ENCODE results near the gene CACNA1G. TPM values are rescaled to one million over a fixed set of nuclear protein-coding genes. Genes with fewer than 3 reads are reported as not detected.

The CACNA1G gene
- total RNA-seq, 2 donors from 2014 or later = 0.07 to 0.19 TPM

GRCh38 chr17:50596191-50597037 lies 35.9 kb downstream of the CACNA1G start:
- DNase-seq = peak; percentile 50
- intact Hi-C loops (cut with DNase I) = no loop called here
- no peaks in the 10 kb centered on the region for H3K27me3 ChIP-seq
- no peaks in the 10 kb centered on the region for H3K4me1 ChIP-seq
- H3K27ac ChIP-seq = no peak overlapping the region
- H3K36me3 ChIP-seq = no peaks in the 10 kb centered on the region
- no peak overlapping the region for H3K9ac ChIP-seq (ENCODE audit: low read depth in 2 of 2, low read length in 2 of 2)
- H3K4me3 ChIP-seq = no peak overlapping the region
- H3K9me3 ChIP-seq = no peaks in the 10 kb centered on the region
- TF ChIP-seq, protein P1, sequence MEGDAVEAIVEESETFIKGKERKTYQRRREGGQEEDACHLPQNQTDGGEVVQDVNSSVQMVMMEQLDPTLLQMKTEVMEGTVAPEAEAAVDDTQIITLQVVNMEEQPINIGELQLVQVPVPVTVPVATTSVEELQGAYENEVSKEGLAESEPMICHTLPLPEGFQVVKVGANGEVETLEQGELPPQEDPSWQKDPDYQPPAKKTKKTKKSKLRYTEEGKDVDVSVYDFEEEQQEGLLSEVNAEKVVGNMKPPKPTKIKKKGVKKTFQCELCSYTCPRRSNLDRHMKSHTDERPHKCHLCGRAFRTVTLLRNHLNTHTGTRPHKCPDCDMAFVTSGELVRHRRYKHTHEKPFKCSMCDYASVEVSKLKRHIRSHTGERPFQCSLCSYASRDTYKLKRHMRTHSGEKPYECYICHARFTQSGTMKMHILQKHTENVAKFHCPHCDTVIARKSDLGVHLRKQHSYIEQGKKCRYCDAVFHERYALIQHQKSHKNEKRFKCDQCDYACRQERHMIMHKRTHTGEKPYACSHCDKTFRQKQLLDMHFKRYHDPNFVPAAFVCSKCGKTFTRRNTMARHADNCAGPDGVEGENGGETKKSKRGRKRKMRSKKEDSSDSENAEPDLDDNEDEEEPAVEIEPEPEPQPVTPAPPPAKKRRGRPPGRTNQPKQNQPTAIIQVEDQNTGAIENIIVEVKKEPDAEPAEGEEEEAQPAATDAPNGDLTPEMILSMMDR (IDR thresholded peaks at IDR 0.05) = peak; percentile 32

- Histone ChIP-seq H3K9ac (ENCODE audit: low read depth in 2 of 2, low read length in 2 of 2) (no peak overlapping the region), H3K36me3 (no peaks in the 10 kb centered on the region), H3K4me1 (no peaks in the 10 kb centered on the region), H3K27me3 (no peaks in the 10 kb centered on the region), H3K27ac (no peak overlapping the region), H3K9me3 (no peaks in the 10 kb centered on the region), H3K4me3 (no peak overlapping the region)
- TF ChIP-seq, protein P1 (IDR thresholded peaks at IDR 0.05) = no peak
- intact Hi-C loops (cut with DNase I) = no loop called here
- no peak for DNase-seq
Measured at GRCh38 chr17:50598487-50598886, 38.0 kb downstream of the CACNA1G start.

DNA sequence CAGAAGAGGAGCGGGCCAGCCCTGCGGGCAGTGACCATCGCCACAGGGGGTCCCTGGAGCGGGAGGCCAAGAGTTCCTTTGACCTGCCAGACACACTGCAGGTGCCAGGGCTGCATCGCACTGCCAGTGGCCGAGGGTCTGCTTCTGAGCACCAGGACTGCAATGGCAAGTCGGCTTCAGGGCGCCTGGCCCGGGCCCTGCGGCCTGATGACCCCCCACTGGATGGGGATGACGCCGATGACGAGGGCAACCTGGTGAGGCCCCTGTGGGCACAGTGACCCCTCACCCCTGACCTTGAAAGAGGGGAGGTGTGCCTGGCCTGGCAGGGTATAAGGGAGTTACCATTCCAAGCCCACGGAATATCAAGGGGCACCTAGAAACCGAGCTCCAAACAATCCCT lies 39.1 kb downstream of the CACNA1G start:
- intact Hi-C loops (cut with DNase I) = no loop called here
- no peaks in the 10 kb centered on the region for H3K4me1 ChIP-seq
- H3K27ac ChIP-seq = no peak overlapping the region
- TF ChIP-seq, protein P1 (IDR thresholded peaks at IDR 0.05) = no peak
- H3K27me3 ChIP-seq = no peaks in the 10 kb centered on the region
- no peak overlapping the region for H3K4me3 ChIP-seq
- H3K9ac ChIP-seq (ENCODE audit: low read depth in 2 of 2, low read length in 2 of 2) = no peak overlapping the region
- no peaks in the 10 kb centered on the region for H3K9me3 ChIP-seq
- no peak for DNase-seq
- no peaks in the 10 kb centered on the region for H3K36me3 ChIP-seq

- TF ChIP-seq, protein P1 (IDR thresholded peaks at IDR 0.05) = no peak
- Histone ChIP-seq H3K27ac (no peak overlapping the region), H3K36me3 (no peaks in the 10 kb centered on the region), H3K4me1 (no peaks in the 10 kb centered on the region), H3K9me3 (no peaks in the 10 kb centered on the region), H3K4me3 (no peak overlapping the region), H3K27me3 (no peaks in the 10 kb centered on the region), H3K9ac (ENCODE audit: low read depth in 2 of 2, low read length in 2 of 2) (no peak overlapping the region)
- intact Hi-C loops (cut with DNase I) = no loop called here
- DNase-seq = no peak
Measured at GRCh38 chr17:50601823-50602375, 41.4 kb downstream of the CACNA1G start.

- H3K27me3 ChIP-seq = no peaks in the 10 kb centered on the region
- no peaks in the 10 kb centered on the region for H3K36me3 ChIP-seq
- H3K9me3 ChIP-seq = no peaks in the 10 kb centered on the region
- DNase-seq = no peak
- intact Hi-C loops (cut with DNase I) = no loop called here
- TF ChIP-seq, protein P1 (IDR thresholded peaks at IDR 0.05) = no peak
- H3K27ac ChIP-seq = no peak overlapping the region
- H3K4me1 ChIP-seq = no peaks in the 10 kb centered on the region
- H3K9ac ChIP-seq (ENCODE audit: low read depth in 2 of 2, low read length in 2 of 2) = no peak overlapping the region
- no peak overlapping the region for H3K4me3 ChIP-seq
Measured at GRCh38 chr17:50602836-50603235, 42.3 kb downstream of the CACNA1G start.

Measured in colonic mucosa (tissue), 4 donors.